ENCODE measurements around the gene SNU13.
A peak's percentile ranks its signal among the peaks of the same experiment; 100 is the strongest.
"Not testable (repeated sequence)": the region's sequence is repeated elsewhere in the genome, so short reads cannot be mapped to it uniquely, and the experiment has no call there.

The SNU13 gene

DNA sequence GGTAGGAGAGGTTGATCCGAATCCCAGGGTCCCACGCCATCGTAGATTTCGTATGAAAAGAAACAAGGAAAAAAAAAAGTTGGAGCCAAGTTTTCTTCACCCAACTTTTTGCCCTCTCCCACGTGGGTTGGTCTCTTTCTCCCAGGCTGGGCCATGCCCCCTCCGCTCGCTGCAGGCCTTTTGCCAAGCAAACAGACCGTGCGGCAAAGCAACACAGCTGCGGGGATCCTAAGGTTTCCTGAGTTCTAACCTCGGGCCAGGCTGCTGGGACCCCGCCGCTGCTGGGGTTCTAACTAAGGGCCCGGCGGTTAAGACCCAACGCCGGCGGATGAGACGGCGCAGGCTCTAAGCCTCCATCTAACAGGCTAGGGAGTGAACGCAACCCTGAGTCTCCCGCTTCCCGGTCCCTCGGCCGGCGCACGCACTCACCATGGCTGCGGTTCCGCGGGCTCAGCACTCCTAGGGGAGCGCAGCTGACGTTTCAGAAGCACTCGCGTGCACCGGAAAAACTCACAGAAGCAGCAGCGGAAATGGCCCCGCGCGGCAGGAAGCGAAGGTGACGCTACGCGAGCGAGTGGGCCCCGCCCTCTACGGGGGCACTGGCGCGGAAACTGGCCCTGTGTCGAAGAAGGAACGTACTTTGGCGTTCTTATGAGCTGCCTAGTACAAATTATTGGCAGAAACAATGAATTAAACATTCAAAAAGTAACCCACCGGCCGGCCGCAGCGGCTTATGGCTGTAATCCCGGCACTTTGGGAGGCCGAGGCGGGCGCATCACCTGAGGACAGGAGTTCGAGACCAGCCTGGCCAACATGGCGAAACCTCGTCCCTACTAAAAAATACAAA is at the start of gene SNU13:
TSS of gene SNU13 (minus strand) at position 503 of the 847 bp plus-strand sequence. CDS start at position 432, 71 bp downstream.
- DNase-seq (ENCODE audit: low spot score) = peak; percentile 94

- DNase-seq (ENCODE audit: low spot score) = not testable (repeated sequence)
These were observed 44.6 kb upstream of the SNU13 start for GRCh38 chr22:41733241-41733640.

DNA sequence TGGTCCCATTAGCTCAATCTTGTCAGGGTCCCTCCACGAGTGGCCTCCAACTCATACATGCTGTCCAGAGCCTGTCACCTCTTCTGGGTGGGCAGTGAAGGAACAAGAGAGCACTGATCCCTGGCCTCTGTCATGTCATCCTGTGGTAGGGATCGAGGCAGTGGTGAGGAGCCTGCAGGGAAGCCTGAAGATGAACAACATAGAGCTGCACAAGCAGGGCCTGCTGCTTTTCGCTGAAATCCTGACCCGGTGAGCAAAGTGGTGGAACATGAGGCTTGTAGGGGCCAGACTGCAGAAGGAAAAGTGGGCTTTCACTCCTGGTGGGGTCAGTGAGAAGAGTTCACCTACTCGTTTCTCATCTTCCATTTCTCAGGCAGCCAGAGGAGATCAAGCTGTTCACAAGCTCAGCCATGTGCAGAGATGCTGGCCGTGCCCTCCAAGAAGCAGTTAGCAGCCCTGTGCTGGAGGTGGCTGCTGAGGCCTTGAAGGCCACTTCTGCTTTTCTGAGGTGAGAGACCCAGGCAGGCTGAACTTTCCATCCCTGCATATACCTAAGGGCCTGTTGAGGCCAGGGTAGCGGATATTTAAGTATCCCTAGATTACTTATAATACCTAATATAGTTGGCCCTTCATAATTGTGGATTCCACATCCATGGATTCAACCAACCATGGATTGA is 43.6 kb upstream of the SNU13 start:
- no peak for DNase-seq (ENCODE audit: low spot score)

DNA sequence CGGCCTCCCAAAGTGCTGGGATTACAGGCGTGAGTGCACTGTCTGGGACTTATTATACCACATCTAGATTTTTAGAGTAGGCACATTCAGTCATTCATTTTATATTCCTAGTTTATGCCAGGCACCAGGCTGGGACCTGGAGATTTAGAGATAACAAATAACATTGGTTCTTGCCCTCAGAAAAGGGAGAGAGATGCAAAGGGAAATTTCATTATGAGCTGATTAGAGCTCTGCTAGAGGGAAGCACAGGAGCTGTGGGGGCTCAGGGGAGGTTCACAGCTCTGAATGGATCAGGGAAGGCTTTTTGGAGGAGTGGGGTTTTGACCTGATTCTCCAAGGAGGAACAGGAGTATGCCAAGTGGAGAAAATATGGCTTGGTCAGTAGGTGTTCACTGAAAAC is 42.9 kb upstream of the SNU13 start:
- no peak for DNase-seq (ENCODE audit: low spot score)

DNA sequence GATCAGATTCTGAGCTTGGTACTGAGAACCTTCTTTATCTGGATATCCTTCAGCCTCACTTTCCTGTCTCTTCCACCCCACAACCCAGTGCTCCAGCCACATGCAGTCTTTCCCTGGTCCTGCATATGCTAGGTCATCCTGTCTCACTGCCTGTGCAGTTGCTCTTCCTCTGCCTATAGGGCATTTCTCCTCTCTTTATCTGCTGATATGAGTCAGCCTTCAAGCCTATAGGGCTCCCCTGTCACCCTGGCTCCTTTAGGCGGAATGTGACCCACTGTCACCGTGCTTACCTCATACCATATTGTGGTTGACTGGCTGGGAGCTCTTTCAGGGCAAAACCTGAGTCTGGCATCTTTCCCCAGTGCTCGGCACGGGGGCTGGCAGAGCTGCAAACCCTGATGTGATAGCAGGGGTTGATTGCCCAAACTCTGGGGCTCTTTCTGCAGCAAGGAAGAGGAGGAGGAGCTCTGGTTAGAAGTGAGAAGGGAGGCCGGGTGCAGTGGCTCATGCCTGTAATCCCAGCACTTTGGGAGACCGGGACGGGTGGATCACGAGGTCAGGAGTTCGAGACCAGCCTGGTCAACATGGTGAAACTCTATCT is 36.9 kb upstream of the SNU13 start:
- no peak for DNase-seq (ENCODE audit: low spot score)

GRCh38 chr22:41722496-41722895 is 33.8 kb upstream of the SNU13 start:
- no peak for DNase-seq (ENCODE audit: low spot score)

DNA sequence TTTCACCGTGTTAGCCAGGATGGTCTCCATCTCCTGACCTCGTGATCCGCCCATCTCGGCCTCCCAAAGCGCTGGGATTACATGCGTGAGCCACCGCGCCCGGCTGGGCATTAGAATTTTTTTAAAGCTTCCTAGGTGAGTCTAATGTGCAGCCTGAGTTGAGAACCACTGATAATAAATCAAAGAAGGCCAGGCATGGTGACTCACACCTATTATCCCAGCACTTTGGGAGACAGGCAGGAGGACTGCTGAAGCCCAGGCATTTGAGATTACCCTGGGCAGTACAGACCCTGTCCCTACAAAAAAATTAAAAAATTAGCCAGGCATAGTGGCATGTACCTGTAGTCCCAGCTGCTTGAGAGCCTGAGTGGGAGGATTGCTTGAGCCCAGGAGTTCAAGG is 24.3 kb upstream of the SNU13 start:
- DNase-seq (ENCODE audit: low spot score) = no peak

DNA sequence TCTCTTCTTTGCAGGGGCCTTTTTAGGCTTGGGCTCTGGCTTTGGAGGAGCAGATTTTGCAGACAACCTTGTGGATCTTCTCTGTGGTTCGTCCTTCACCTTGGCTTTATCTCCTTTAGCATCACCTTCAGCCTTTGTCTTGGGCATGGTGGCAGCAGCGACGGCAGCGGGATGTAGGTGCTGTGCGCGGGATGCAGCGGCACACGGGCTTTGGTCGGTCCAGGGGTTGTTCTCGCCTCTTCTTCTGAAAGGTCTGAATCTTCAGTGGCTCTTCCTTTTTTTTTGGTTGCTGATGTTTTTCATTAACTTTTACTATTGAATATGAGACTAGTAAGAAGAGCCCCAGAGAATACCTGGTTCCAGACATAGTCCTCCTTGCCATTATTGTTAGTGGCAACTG is 20.7 kb upstream of the SNU13 start:
- no peak for DNase-seq (ENCODE audit: low spot score)

DNA sequence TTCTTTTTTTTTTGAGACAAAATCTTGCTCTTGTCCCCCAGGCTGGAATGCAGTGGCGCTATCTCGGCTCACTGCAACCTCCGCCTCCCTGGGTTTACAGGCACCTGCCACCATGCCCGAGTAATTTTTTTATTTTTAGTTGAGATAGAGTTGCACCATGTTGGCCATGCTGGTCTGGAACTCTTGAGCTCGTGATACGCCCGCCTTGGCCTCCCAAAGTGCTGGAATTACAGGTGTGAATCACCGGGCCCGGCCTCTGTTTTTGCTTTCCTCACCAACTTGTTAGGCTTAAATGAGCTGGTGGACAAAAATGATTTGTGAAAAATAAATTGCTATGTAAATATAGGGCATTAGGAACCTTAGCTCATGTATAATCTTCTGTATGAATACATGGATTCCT is 14.1 kb upstream of the SNU13 start:
- no peak for DNase-seq (ENCODE audit: low spot score)

- DNase-seq (ENCODE audit: low spot score) = no peak
These were observed 11.4 kb upstream of the SNU13 start for GRCh38 chr22:41700108-41700364.

DNA sequence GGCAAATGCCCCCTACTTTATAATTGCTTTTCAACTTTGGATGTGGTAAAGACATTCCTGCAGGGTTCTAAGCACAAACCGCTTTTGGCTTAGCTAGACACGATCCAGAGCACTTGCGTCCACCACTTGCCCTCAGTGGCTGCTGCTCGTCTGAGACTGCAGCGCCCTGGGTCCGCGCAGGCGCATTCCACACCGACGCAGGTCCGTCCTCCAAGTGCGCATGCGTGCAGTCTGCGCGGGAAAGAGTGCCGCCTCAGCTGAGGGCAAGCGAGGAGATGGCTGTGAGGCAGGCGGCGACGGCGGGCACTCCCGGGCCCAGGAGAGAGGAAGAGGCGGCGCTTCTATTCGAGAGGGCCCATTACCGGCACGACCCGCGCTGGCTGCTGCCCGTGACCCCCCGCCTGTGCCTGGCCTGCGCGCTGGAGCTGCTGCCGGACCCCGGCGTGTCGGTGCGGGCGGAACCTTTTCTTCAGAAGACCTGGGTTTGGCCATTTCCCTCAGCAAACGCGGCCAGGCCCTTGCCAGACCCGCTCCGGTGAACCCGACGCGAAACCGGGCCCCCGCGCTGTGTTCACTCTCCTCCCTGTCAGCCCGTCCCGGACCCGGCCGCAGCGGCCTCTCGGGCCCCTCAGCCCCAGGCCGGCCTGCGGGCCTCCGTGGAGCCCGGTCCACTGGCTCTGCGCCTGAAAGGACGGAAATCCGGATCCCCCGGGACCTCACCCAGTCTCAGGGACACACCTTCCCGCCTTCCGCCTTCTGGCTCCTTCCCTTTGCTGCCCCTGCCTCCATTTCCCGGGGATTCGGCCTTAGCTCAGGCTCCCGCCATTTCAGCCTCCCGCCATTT is 10.8 kb upstream of the SNU13 start, which contains the start of gene MEI1:
TSS of gene MEI1 (plus strand) at position 240 of the 844 bp plus-strand sequence. CDS start at position 276, 36 bp downstream.
- DNase-seq (ENCODE audit: low spot score) = peak; percentile 78

GRCh38 chr22:41697126-41697775 is 8.6 kb upstream of the SNU13 start:
- peak; percentile 95 for DNase-seq (ENCODE audit: low spot score)

GRCh38 chr22:41696703-41697102 is 8.0 kb upstream of the SNU13 start:
- DNase-seq (ENCODE audit: low spot score) = no peak

DNA sequence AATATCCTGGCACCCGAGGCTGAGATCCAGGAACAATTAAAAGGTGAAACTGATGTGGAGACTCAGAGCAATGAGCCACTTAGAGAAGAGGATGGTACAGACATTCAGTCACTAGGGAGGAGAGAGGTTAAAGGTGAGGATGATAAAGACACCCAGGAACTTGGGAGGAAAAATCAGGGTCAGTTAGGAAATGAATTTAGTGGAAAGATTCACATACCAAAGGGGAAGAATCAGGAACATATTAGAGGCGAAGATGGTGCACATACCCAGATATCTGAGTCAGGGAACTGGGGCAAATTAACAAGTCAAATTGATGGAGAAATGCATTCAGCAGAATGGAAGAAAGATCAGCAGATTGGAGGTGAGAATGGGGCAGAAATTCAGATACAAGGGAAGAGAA is 6.5 kb upstream of the SNU13 start:
- DNase-seq (ENCODE audit: low spot score) = no peak

DNA sequence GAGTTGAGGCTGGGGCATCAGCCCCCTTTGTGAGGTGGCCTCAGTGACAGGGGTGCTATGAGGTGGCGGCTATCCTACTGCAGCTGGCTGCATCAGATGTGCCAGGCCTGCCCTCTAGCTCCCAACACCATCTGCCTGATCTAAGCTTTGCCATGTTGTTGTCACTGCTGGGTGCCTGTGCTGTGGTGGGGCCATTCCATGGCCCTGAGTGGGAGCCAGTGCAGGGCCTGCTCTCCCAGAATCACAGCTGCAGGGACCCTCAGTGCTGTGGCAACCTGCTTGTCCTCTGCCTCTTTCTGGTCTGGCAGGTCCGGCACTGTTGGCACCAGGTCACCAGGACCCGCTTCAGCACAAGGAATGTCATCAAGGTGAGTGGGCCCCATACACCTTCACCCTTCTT is 1.8 kb upstream of the SNU13 start:
- no peak for DNase-seq (ENCODE audit: low spot score)

DNA sequence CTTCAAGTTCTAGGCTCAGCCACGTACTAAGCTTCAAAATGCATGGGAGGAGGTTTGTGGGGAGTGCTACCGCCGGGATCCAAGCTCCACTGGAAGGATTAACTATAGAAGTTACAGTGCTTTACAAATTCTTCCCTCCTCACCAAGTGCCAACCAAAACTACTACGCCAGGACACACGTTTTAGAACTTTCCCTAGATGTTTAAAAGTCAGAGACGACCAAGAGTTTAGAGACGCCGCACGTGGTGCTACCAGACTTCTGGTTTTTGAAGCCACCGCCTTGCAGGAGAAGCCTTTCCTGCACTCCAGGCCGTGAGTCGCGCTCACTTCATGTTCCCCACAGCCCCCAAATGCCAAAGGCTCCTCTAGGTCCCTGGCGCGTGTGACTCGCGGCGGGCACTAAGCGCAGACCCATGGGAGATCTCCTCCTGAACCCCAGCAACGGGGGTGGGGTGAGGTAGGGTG is 734 bp downstream of the SNU13 start:
- DNase-seq (ENCODE audit: low spot score) = peak; percentile 29

DNA sequence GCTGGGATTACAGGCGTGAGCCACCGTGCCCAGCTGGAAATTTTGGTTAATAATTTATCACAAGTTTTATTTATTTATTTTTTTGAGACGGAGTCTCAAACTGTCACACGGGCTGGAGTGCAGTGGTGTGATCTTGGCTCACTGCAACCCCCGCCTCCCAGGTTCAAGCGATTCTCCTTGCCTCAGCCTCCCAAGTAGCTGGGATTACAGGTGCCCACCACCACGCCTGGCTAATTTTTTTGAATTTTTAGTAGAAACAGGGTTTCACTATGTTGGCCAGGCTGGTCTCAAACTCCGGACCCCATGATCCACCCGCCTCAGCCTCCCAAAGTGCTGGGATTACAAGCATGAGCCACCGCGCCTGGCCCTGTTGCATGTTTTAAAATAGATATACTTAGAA is 1.8 kb downstream of the SNU13 start:
- DNase-seq (ENCODE audit: low spot score) = not testable (repeated sequence)

DNA sequence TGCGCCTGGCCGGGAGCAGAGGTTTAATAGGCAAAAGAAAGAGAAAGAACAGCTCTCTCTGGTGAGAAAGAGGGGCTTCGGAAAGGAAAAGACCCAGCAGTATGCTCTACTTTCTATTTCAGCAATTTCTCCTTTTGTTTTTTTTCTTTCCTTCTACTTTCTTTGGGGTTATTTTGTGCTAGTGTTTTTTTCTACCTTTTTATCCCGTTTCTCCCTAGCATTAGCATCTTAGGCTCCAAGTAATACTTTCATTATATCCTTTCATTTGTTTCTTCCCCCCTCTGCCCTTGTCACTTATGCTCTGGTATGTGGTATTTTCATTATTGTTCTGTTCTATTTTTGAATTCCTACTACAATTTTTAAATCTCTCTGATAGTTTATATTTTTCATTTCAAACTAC is 4.5 kb downstream of the SNU13 start:
- no peak for DNase-seq (ENCODE audit: low spot score)

DNA sequence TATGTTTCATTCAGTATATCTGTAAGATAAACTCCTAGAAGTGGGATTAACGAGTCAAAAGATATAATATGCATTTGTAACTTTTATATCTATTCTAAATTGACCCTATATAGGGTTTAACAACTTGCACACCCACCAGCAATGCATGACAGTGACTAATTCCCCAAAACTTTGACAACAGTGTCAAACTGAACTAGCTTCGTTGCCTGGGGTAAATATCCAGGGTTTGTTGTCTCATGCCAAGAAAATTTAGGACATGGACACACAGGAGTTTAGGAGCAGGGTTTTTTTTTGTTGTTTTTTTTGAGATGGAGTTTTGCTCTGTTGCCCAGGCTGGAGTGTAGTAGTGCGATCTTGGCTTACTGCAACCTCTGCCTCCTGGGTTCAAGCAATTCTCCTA is 5.1 kb downstream of the SNU13 start:
- no peak for DNase-seq (ENCODE audit: low spot score)

GRCh38 chr22:41683052-41683451 is 5.6 kb downstream of the SNU13 start:
- DNase-seq (ENCODE audit: low spot score) = no peak

DNA sequence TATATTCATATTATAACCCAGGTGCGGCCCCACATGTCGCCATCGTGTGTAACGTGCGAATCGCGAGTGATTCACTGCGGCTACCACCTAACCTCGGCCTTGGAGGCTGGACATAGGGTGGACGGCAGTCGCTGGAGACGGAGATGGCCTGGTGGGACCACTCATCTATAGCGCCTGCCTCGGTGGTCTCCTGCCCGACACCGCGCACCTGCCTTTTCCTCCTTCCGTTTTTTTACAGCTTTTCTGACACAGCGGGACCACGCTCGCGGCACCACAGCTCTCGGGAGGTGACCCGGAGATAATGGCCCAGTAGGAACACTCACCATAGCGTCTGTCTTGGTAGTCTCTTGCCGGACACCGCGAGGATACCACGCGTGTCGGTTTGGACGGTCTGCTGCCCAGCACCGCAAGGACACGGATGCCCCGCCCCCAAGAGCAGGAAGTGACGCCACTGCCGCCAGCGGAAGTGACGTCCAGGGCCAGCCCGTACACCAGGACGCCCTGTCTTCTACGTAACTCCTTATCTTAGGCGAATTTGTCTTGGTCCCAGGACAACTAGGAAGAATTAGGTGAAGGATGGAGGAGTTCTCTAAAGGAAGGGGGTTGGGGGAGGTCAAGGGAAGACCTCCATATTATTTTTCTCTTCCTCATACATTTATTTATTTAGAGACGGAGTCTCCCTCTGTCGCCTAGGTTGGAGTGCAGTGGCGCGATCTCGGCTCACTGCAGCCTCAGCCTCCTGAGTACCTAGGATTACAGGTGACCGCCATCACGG is 6.4 kb downstream of the SNU13 start:
- DNase-seq (ENCODE audit: low spot score) = peak; percentile 83

Data from cerebellar cortex (tissue), 1 donor.